ENCODE results near the gene STK33.

Gene STK33

DNA sequence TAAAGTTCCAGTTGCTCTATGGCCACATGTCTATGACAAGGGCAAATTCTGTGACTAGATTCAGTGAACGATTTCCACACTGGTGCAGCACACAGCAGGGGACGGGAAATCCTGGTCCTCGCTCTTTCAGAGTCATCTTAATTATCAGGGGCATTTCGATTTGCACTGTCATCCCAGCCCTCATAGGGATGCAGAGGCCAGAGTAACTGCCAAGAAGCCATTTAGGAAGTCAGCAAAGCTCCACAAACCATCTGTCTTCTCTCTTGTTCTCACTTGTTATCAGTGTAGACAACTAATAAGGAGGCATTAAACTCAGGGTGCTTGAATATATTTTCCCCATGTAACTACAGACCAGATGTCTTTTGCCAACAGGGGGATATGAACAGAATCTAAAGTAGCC lies 151.7 kb downstream of the STK33 start:
- in situ Hi-C loops (cut with MboI; ENCODE audit: low sequenced_read_pairs) = no loop called here

DNA sequence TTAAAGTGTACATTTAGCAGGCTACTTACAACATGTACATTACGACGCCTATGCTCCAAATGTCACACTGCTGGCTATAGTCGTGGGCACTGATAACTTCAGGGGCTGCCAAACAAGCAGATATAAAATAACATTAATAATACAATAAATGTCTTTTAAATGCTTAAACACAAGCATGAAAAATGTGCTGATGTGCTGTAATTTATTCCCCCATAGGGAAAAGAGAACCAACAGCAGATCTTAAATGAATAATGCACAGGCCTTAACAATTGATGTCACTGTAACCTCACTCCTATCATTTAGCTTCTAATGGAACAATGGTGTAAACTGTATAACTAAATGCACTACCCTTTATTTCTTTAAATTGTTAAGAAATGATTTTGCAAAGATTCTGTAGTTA lies 153.4 kb downstream of the STK33 start:
- in situ Hi-C loops (cut with MboI; ENCODE audit: low sequenced_read_pairs) = no loop called here

DNA sequence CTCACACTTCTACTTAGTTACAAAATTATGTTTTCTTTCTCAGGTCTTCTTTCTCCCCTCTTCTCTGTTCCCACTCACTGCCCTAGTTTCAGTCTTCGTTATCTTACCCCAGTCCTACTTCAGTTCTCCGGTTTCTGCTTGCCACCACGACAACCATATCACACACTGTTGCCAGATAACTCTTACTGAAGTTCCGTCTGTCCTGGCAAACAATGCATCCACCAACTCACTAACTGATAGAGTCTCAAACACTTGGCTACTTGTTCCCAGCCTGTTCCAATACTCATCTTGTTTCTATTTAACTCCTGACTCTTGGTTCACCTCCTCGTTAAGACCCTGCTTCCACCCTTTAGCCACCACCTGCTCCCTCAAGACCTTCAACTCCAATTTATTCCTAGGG lies 164.5 kb downstream of the STK33 start:
- in situ Hi-C loops (cut with MboI; ENCODE audit: low sequenced_read_pairs) = no loop called here

DNA sequence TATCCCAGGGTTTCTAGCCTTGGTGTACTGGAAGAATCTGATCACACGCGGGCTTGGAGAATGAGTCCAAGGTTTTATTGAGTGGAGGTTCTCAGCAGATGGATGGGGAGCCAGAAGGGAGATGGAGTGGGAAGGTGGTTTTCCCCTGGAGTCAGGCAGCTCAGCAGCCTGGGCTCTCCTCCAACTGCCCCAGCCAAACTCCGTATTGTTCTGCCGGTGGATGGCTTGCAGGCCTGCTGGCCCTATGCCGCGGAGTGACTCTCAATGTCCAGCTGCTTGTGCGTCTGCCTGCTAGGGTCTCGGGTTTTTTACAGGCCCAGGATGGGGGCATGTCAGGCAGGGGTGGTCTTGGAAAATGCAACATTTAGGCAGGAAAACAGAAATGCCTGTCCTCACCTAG lies 168.0 kb downstream of the STK33 start:
- in situ Hi-C loops (cut with MboI; ENCODE audit: low sequenced_read_pairs) = no loop called here

- in situ Hi-C loops (cut with MboI; ENCODE audit: low sequenced_read_pairs) = no loop called here
Measured at GRCh38 chr11:8415195-8415594, 178.8 kb downstream of the STK33 start.

- in situ Hi-C loops (cut with MboI; ENCODE audit: low sequenced_read_pairs) = no loop called here
Measured at GRCh38 chr11:8408151-8408941, 185.7 kb downstream of the STK33 start.

- in situ Hi-C loops (cut with MboI; ENCODE audit: low sequenced_read_pairs) = no loop called here
Measured at GRCh38 chr11:8403310-8403709, 190.7 kb downstream of the STK33 start.

DNA sequence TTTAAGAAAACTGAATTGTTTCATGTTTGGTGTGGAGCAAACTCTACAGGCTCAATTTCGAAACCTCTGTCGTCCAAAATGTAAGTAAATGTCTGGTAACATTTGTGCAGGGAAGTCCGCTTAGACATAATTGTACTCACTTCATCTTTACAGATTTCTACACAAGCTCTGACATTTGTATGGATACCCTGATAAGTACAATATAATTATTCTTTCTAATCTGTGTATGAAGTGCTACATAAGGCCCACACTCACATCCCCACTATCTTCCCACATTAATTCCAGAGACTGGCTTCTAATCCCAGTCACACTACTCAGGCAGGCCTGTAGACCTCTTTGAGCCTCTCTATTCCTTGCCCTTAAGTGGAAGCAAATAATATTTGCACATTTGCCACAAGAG lies 201.1 kb downstream of the STK33 start:
- in situ Hi-C loops (cut with MboI; ENCODE audit: low sequenced_read_pairs) = no loop called here

DNA sequence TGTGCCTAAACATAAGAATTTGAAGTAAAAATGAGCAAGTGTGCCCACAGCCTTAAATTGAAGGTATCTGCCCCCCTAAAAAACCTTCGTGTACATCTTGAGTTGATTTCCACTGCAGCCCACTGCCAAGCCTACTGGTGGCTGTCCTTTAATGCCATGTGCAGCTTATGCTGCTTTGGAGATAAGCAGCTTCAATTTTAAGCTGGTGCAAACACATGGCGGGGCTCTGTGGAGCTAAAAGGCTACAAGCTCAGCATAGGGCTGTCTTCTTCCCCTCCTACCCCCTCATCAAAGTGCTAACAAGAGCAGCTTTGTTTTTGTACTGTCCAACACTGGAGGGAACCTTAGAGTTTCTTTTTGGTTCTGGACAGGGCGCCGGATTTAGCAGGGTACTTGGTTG lies 201.9 kb downstream of the STK33 start:
- in situ Hi-C loops (cut with MboI; ENCODE audit: low sequenced_read_pairs) = no loop called here

DNA sequence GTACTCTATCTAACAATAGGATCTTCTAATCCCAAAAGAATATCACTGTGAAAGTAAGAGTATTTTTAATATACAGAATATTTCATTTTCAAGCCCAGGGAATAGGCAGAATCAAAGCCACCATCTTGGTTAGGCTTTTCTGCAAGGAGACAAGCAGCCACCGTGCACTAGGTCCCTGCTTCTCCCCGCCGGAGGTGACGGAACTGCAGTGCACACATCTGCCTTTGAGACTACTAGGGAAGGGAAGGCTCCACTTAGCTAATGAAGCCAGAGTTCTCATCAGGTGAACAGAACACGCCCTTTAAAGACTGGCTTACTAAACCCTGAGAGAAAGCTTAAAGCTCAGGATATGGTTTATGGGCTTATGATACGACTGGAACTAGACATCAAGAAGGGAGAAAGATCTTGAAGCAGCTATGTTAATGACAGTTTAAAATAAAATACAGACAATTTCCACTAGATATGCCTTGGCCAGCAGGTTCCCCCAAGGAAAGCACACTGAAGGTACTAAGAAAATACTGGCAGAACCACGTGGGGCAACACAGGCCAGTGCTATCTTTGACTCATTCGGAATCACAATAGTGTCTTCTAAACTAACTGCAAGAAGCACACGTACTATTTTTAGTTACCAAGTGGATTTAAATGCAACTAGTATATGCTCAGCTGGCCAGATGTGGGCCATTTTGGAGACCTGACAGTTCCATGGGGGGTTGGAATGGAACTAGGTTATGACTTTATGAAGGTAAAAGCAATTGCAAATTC lies 203.0 kb downstream of the STK33 start:
- in situ Hi-C loops (cut with MboI; ENCODE audit: low sequenced_read_pairs) = no loop called here

- in situ Hi-C loops (cut with MboI; ENCODE audit: low sequenced_read_pairs) = no loop called here
Measured at GRCh38 chr11:8389029-8389996, 204.7 kb downstream of the STK33 start.

DNA sequence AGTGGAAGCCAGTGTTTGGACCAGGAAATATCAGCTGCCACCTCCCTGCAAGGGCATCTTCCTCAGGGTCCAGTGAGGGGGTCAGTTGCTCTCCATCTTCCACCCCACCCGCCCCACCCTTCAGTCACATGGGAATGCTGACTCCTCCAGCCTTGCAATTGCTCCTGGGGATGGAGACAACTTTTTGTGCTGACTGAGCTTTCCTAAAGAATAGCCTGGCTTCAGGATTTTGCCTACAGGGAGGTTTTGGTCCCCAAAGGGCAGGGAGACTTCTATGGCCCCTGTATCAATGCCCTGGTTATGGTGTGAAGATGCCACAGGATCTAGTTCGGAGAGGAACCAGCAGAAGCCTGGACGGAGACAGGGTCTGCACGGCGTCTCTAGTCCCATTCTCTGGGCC lies 206.3 kb downstream of the STK33 start:
- in situ Hi-C loops (cut with MboI; ENCODE audit: low sequenced_read_pairs) = no loop called here

GRCh38 chr11:8387141-8387540 lies 206.9 kb downstream of the STK33 start:
- in situ Hi-C loops (cut with MboI; ENCODE audit: low sequenced_read_pairs) = no loop called here

DNA sequence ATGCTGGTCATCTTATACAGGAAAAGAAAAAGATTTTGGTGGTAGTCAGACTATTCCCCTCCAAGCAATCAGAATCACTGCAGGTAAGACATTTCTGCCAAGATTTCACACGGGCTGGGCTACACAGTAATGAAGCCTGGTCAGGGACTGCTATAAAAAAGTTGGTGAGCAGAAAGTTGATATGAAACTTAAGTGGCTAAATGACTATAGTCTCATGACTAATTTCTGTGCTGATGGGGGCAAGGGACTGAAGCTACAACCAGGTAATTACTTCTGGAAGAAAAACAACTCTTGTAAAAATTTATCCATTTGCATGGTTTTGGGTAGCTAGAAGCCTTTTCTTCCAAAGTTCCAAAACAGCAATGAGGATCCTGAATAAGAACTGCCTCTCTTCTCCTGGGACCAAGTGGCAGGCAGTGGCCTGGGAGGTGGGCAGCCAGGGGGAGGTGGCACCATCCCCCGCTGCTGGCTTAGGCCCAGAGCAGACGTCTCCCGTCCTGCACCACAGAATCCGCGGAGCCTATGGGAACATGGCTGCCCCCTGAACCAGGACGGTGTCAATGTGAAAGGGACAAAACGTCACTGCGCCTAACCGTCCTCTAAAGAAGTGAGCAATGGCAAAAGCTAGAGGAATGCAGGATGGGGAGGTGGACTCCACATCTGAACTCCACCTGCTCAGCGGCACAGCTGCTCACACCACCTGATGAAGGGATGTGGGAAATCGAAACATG lies 207.7 kb downstream of the STK33 start:
- in situ Hi-C loops (cut with MboI; ENCODE audit: low sequenced_read_pairs) = no loop called here

- in situ Hi-C loops (cut with MboI; ENCODE audit: low sequenced_read_pairs) = no loop called here
Measured at GRCh38 chr11:8384199-8384821, 209.7 kb downstream of the STK33 start.

DNA sequence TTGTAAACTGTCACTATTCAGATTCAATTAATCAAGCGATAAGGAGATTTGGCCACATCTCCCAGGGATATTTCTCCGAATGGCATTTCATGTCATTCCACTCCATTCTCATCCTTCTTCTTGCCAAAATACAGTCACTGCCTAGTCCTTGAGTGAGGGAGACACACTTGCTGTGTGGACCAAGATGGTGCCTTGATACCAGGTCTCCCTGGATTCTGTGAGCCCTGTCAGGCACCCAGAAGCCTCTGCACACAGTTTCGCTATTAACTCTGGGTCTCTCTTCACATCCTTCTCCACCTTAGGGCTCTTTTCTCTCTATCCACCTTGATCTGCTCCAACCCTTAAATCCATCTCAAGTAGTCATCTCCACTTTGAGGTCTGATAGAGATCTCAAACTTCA lies 210.4 kb downstream of the STK33 start:
- in situ Hi-C loops (cut with MboI; ENCODE audit: low sequenced_read_pairs) = no loop called here

DNA sequence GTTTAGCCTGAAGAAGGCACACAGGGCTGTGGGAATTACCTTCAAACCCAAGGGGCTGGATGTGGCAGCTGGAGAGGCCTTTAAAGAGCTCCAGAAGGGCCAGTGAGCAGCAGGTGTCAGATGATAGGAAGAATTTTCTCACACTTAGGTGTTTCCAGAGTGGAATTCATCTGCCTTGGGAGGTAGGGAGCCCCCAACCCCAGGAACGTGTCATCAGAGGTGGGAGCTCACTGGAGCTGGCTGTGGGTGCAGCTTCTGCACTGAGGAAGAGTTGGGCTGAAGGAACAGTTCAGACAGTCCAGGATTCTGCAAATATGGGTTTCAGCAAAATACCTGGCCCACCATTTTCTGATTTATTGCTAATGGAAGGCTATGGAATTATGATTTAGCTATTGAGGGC lies 210.8 kb downstream of the STK33 start:
- in situ Hi-C loops (cut with MboI; ENCODE audit: low sequenced_read_pairs) = no loop called here

- in situ Hi-C loops (cut with MboI; ENCODE audit: low sequenced_read_pairs) = no loop called here
Measured at GRCh38 chr11:8382436-8383053, 211.5 kb downstream of the STK33 start.

GRCh38 chr11:8381871-8382396 lies 212.1 kb downstream of the STK33 start:
- in situ Hi-C loops (cut with MboI; ENCODE audit: low sequenced_read_pairs) = no loop called here

Measured in hTERT RPE-1 (cell line).